B cell (primary cell): ENCODE measurements around the gene GRID2. TPM values are rescaled to one million over a fixed set of nuclear protein-coding genes. Genes with fewer than 3 reads are reported as not detected.

Source experiments
- ATAC-seq: fragments of 200-7000 bp; cut with Tn5 transposase; one replicate; pipeline ENCODE4 v1.10.0; 2021; ENCODE audit warnings: low read depth, mild to moderate bottlenecking, moderate number of reproducible peaks, moderate library complexity
- CTCF ChIA-PET: fragments of 350-600 bp; sonication (Branson Sonifier 250); formaldehyde crosslinking; loops from one replicate; lab custom pipeline; 2021; ENCODE audit warnings: antibody characterized with exemption, inconsistent platforms; lab: Charles Lee
- POLR2A ChIA-PET: fragments of 350-600 bp; sonication (Branson Sonifier 250); formaldehyde crosslinking; loops from one replicate; lab custom pipeline; 2021; ENCODE audit warnings: antibody characterized with exemption; lab: Charles Lee
- DNase-seq: peaks from one replicate; pipeline ENCODE4 v3.0.0; 2013
- H2AFZ ChIP-seq: 2 replicates; pipeline ENCODE4 v1.6.1; 2012; ENCODE audit warnings: mild to moderate bottlenecking, low read depth, low read length; ENCODE audit not compliant: insufficient read depth, poor library complexity, severe bottlenecking
- H3K27ac ChIP-seq, 2 donors: 1 replicate in 1 of 2; 2 replicates in 1 of 2; pipeline ENCODE4 v1.5.1; 2012 to 2013; ENCODE audit warnings: low read length in 2 of 2, mild to moderate bottlenecking in 2 of 2, moderate library complexity in 1 of 2
- H3K27me3 ChIP-seq, 4 experiments: fragments of 200-600 bp in 1 of 4; sonication (generic) in 1 of 4; replicated peaks in 1 of 4; 1 replicate in 2 of 4; 2 replicates in 2 of 4; pipeline versions ENCODE4 v1.6.1 to v1.7.0; 2013 to 2016; ENCODE audit warnings: low read length in 3 of 4, mild to moderate bottlenecking in 2 of 4, mixed read lengths in 1 of 4, moderate library complexity in 1 of 4; ENCODE audit not compliant: insufficient read depth in 4 of 4, control insufficient read depth in 3 of 4; ENCODE audit errors: control extremely low read depth in 1 of 4
- H3K36me3 ChIP-seq, 2 experiments: replicated peaks in 1 of 2; 1 replicate in 1 of 2; 2 replicates in 1 of 2; pipeline versions ENCODE4 v1.6.1 to v1.7.1; 2013; ENCODE audit warnings: low read length in 1 of 2; ENCODE audit not compliant: insufficient read depth in 2 of 2, control insufficient read depth in 1 of 2; ENCODE audit errors: control extremely low read depth in 1 of 2, extremely low read depth in 1 of 2
- H3K4me1 ChIP-seq, 2 donors: fragments of 200-600 bp in 1 of 2; sonication (generic) in 1 of 2; 1 replicate in 1 of 2; 2 replicates in 1 of 2; pipeline versions ENCODE4 v1.5.1 to v1.6.1; 2013 to 2017; ENCODE audit warnings: low read length in 2 of 2; ENCODE audit not compliant: control insufficient read depth in 2 of 2, insufficient read depth in 2 of 2
- H3K4me2 ChIP-seq: replicated peaks from 2 replicates; pipeline ENCODE3; 2012; ENCODE audit warnings: mild to moderate bottlenecking, low read depth, low read length; ENCODE audit not compliant: poor library complexity, severe bottlenecking
- H3K4me3 ChIP-seq, 5 experiments: fragments of 200-600 bp in 1 of 5; sonication (generic) in 1 of 5; 1 replicate in 3 of 5; 2 replicates in 2 of 5; pipeline versions ENCODE4 v1.5.1 to v1.7.0; 2011 to 2016; ENCODE audit warnings: low read length in 4 of 5, mild to moderate bottlenecking in 4 of 5, low read depth in 2 of 5, control low read depth in 1 of 5, moderate library complexity in 1 of 5; ENCODE audit not compliant: insufficient read depth in 1 of 5; ENCODE audit errors: control extremely low read depth in 1 of 5, extremely low read depth in 1 of 5
- H3K79me2 ChIP-seq: fragments of 200-600 bp; sonication (generic); one replicate; pipeline ENCODE4 v1.6.0; 2016; ENCODE audit warnings: low read length; ENCODE audit not compliant: control insufficient read depth, insufficient read depth
- H3K9ac ChIP-seq: fragments of 200-600 bp; sonication (generic); 2 replicates; pipeline ENCODE4 v1.6.1; 2017; ENCODE audit warnings: mild to moderate bottlenecking, low read length, moderate library complexity
- H3K9me3 ChIP-seq, 3 donors: one replicate each; pipeline versions ENCODE4 v1.6.1 to v1.7.1; 2013; ENCODE audit warnings: low read length in 2 of 3; ENCODE audit not compliant: control insufficient read depth in 2 of 3, insufficient read depth in 1 of 3; ENCODE audit errors: control extremely low read depth in 1 of 3
- H4K20me1 ChIP-seq: 2 replicates; pipeline ENCODE4 v1.6.0; 2012; ENCODE audit warnings: mild to moderate bottlenecking, low read length; ENCODE audit not compliant: insufficient read depth, control insufficient read depth, poor library complexity, severe bottlenecking
- H3K27ac Mint-ChIP-seq: one replicate; pipeline ENCODE4 v1.8.0; 2021; ENCODE audit warnings: mixed read lengths
- H3K27me3 Mint-ChIP-seq: one replicate; pipeline ENCODE4 v1.8.0; 2021; ENCODE audit warnings: mixed read lengths
- H3K4me1 Mint-ChIP-seq: one replicate; pipeline ENCODE4 v1.8.0; 2021; ENCODE audit warnings: mixed read lengths
- H3K4me3 Mint-ChIP-seq: one replicate; pipeline ENCODE4 v1.8.0; 2021; ENCODE audit warnings: mixed read lengths
- H3K9me3 Mint-ChIP-seq: one replicate; pipeline ENCODE4 v1.8.0; 2022; ENCODE audit warnings: mixed read lengths; ENCODE audit not compliant: insufficient read depth
- EZH2 ChIP-seq: IDR thresholded peaks from 2 replicates; pipeline ENCODE4 v1.6.1; 2012; ENCODE audit warnings: borderline replicate concordance, low read depth, mild to moderate bottlenecking, moderate library complexity, low read length; ENCODE audit not compliant: insufficient read depth, poor library complexity, severe bottlenecking
- intact Hi-C: fragments of 100-400 bp; cut with micrococcal nuclease; formaldehyde crosslinking; loops from one replicate; pipeline ENCODE4 v1.10.0; 2022
- polyA plus RNA-seq: library from polyadenylated mRNA; depleted of rRNA; stranded (reverse); fragments of >200 nt; gene quantifications from 2 replicates; pipeline ENCODE4 v1.2.3, GENCODE V29; 2012
- total RNA-seq, 2 donors: library from RNA; stranded (reverse); fragments of 120-200 nt in 1 of 2; gene quantifications; 1 replicate in 1 of 2; 2 replicates in 1 of 2; pipeline versions ENCODE4 v1.2.3 to v1.2.4, GENCODE V29; 2013 to 2022
- TF ChIP-seq, protein P1 (sequence below): fragments of 200-600 bp; IDR thresholded peaks from one replicate; pipeline ENCODE4 v1.8.0; 2022; ENCODE audit warnings: antibody characterized with exemption, mild to moderate bottlenecking

The GRID2 gene
- total and polyA plus RNA-seq, 2 donors (not counting 1 experiment from before 2014, with no cell fraction given) = not detected

DNA sequence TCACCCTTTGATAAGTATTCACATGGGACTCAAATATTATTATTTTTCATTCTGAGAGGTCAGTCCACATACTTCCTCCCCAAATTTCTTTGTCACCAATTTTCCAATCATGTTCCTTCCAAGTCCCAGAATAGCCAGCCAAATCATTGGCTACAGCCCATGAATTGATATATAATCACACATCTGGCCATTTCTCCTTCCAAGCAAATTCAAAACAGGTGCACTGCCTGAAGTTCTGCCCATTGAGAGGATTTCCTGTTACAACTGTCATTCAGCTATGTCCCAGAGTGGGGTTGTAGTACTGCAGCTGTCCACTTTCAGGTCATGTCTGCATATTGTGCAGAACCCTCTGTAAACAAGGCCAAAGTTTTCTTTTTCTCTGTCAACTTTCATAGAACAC, 347.8 kb downstream of the GRID2 start:
- no peak overlapping the region for H3K27ac Mint-ChIP-seq
- Histone ChIP-seq H3K9ac (no peak overlapping the region), H3K27me3 (no peaks in the 10 kb centered on the region), H3K4me3 (no peak overlapping the region), H3K9me3 (no peaks in the 10 kb centered on the region), H3K4me1 (no peaks in the 10 kb centered on the region), H2AFZ (no peak overlapping the region), H3K36me3 (no peaks in the 10 kb centered on the region), H3K4me2 (no peak overlapping the region), H3K27ac (no peak overlapping the region), H3K79me2 (no peaks in the 10 kb centered on the region), H4K20me1 (no peaks in the 10 kb centered on the region)
- DNase-seq (no peak), ATAC-seq (no peak)
- peaks cover 6% of the 10 kb centered on the region for H3K9me3 Mint-ChIP-seq
- no peaks in the 10 kb centered on the region for H3K27me3 Mint-ChIP-seq
- CTCF ChIA-PET = no interaction called here
- no peaks in the 10 kb centered on the region for H3K4me1 Mint-ChIP-seq
- TF ChIP-seq, protein P1, sequence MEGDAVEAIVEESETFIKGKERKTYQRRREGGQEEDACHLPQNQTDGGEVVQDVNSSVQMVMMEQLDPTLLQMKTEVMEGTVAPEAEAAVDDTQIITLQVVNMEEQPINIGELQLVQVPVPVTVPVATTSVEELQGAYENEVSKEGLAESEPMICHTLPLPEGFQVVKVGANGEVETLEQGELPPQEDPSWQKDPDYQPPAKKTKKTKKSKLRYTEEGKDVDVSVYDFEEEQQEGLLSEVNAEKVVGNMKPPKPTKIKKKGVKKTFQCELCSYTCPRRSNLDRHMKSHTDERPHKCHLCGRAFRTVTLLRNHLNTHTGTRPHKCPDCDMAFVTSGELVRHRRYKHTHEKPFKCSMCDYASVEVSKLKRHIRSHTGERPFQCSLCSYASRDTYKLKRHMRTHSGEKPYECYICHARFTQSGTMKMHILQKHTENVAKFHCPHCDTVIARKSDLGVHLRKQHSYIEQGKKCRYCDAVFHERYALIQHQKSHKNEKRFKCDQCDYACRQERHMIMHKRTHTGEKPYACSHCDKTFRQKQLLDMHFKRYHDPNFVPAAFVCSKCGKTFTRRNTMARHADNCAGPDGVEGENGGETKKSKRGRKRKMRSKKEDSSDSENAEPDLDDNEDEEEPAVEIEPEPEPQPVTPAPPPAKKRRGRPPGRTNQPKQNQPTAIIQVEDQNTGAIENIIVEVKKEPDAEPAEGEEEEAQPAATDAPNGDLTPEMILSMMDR = no peak
- TF ChIP-seq EZH2 = no peak
- intact Hi-C loops = no loop called here
- H3K4me3 Mint-ChIP-seq = no peak overlapping the region
- POLR2A ChIA-PET = no interaction called here

DNA sequence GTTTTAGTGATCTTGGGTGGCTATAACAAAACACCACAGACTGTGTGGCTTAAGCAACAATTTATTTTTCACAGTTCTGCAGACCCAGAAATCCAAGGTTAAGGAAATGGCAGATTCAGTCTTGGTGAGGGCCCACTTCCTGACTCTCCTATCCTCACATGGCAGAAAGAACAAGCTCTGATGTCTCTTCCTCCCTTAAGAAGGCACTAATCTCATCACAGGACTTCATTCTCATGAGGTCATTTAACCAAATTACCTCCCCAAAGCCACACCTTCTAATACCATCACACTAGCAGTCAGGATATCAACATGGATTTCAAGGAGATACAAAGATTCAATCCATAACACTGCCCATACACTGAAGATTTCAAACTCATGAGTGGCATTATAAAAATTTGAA, 350.3 kb downstream of the GRID2 start:
- POLR2A ChIA-PET = no interaction called here
- ATAC-seq = no peak

More for the DNA sequence above, 350.3 kb downstream of the GRID2 start:
- Histone ChIP-seq H3K4me3 (no peak overlapping the region), H4K20me1 (no peaks in the 10 kb centered on the region), H3K9me3 (no peaks in the 10 kb centered on the region), H3K36me3 (no peaks in the 10 kb centered on the region), H3K4me1 (no peaks in the 10 kb centered on the region), H3K79me2 (no peaks in the 10 kb centered on the region), H2AFZ (no peak overlapping the region), H3K27ac (no peak overlapping the region), H3K27me3 (no peaks in the 10 kb centered on the region), H3K9ac (no peak overlapping the region), H3K4me2 (no peak overlapping the region)
- intact Hi-C loops = no loop called here
- CTCF ChIA-PET = no interaction called here
- DNase-seq = no peak
- Mint-ChIP-seq H3K4me3 (no peak overlapping the region), H3K4me1 (no peaks in the 10 kb centered on the region), H3K27me3 (no peaks in the 10 kb centered on the region), H3K27ac (no peak overlapping the region), H3K9me3 (peaks cover 3% of the 10 kb centered on the region)
- TF ChIP-seq, protein P1 = no peak
- TF ChIP-seq EZH2 = no peak
